HCT116 (cell line): Measurements from ENCODE around the gene MYRF. TPM values are rescaled to one million over a fixed set of nuclear protein-coding genes. Genes with fewer than 3 reads are reported as not detected.

Source experiments
- ATAC-seq: fragments of 200-7000 bp; cut with Tn5 transposase; 2 replicates; pipeline ENCODE4 v1.9.1; 2020; ENCODE audit warnings: mild to moderate bottlenecking, moderate library complexity
- BruUV-seq: library from RNA; stranded (reverse); fragments of 400-500 nt; replicated peaks from 2 replicates; lab custom pipeline; 2021; lab: Mats Ljungman, UMichigan
- CTCF ChIA-PET: fragments of 300-600 bp; sonication (Branson Sonifier 250); formaldehyde crosslinking; loops from one replicate; lab custom pipeline; 2021; ENCODE audit warnings: antibody characterized with exemption; lab: Charles Lee
- POLR2A ChIA-PET: fragments of 300-600, 350-600 bp; sonication (Branson Sonifier 250); formaldehyde crosslinking; loops from one replicate; lab custom pipeline; 2021; ENCODE audit warnings: antibody characterized with exemption; lab: Charles Lee
- RAD21 ChIA-PET, 2 experiments: fragments of 300-600 bp; sonication (Branson Sonifier 250); formaldehyde crosslinking; loops; one replicate each; lab custom pipeline; 2023; ENCODE audit warnings: low total read pairs in 2 of 2; ENCODE audit not compliant: uncharacterized antibody in 2 of 2, unreplicated experiment in 2 of 2, low non-redundant PET in 1 of 2; lab: Charles Lee
- DNase-seq: peaks from one replicate; pipeline ENCODE4 v3.0.0-alpha.2; 2010; ENCODE audit warnings: low read depth, low spot score
- H2AFZ ChIP-seq: fragments of 200-600 bp; shearing (Covaris generic), sonication (generic); 2 replicates; pipeline ENCODE4 v1.6.1; 2017; ENCODE audit warnings: low read depth, mixed run types, mixed read lengths, antibody characterized with exemption, low read length; ENCODE audit not compliant: poor library complexity, severe bottlenecking
- H3K27ac ChIP-seq: 2 replicates; pipeline ENCODE4 v1.5.1; 2012; ENCODE audit warnings: low read depth, low read length
- H3K27me3 ChIP-seq: fragments of 200-600 bp; sonication (generic); 2 replicates; pipeline ENCODE4 v1.6.1; 2016; ENCODE audit warnings: mixed run types, low read length, mixed read lengths; ENCODE audit not compliant: insufficient read depth
- H3K36me3 ChIP-seq, 2 experiments: fragments of 200-500 bp in 1 of 2; fragments of 200-600 bp in 1 of 2; sonication (Bioruptor generic) in 1 of 2; sonication (generic) in 1 of 2; 2 replicates each; pipeline versions ENCODE4 v1.5.1 to v1.6.1; 2014 to 2016; ENCODE audit warnings: low read length in 2 of 2, inconsistent platforms in 1 of 2, mixed read lengths in 1 of 2, mixed run types in 1 of 2; ENCODE audit not compliant: insufficient read depth in 2 of 2, control insufficient read depth in 1 of 2
- H3K4me1 ChIP-seq, 2 experiments: fragments of 200-600 bp in 1 of 2; sonication (generic) in 1 of 2; 2 replicates each; pipeline versions ENCODE4 v1.5.1 to v1.6.1; 2012 to 2017; ENCODE audit warnings: low read length in 2 of 2, inconsistent platforms in 1 of 2, mild to moderate bottlenecking in 1 of 2, mixed read lengths in 1 of 2, mixed run types in 1 of 2, moderate library complexity in 1 of 2; ENCODE audit not compliant: insufficient read depth in 2 of 2, control insufficient read depth in 1 of 2
- H3K4me2 ChIP-seq: fragments of 200-600 bp; sonication (generic); 2 replicates; pipeline ENCODE4 v1.6.1; 2017; ENCODE audit warnings: mixed run types, low read length, mixed read lengths
- H3K4me3 ChIP-seq, 2 experiments: fragments of 200-600 bp in 1 of 2; sonication (generic) in 1 of 2; replicated peaks in 1 of 2; 2 replicates each; pipeline ENCODE4 v1.5.1; 2011 to 2016; ENCODE audit warnings: low read length in 2 of 2, control low read depth in 1 of 2, low read depth in 1 of 2, mild to moderate bottlenecking in 1 of 2, mixed read lengths in 1 of 2, mixed run types in 1 of 2
- H3K79me2 ChIP-seq: fragments of 200-600 bp; sonication (generic); 2 replicates; pipeline ENCODE4 v1.6.1; 2017; ENCODE audit warnings: mild to moderate bottlenecking, mixed run types, low read length, moderate library complexity, mixed read lengths; ENCODE audit not compliant: insufficient read depth
- H3K9ac ChIP-seq: fragments of 200-600 bp; sonication (generic); 2 replicates; pipeline ENCODE4 v1.6.1; 2016; ENCODE audit warnings: low read length, mixed read lengths
- H3K9me2 ChIP-seq: fragments of 200-600 bp; sonication (generic), shearing (Covaris generic); 2 replicates; pipeline ENCODE4 v1.6.1; 2017; ENCODE audit warnings: mixed run types, mild to moderate bottlenecking, moderate library complexity; ENCODE audit not compliant: insufficient read depth
- H3K9me3 ChIP-seq, 2 experiments: fragments of 200-500 bp in 1 of 2; fragments of 200-600 bp in 1 of 2; sonication (Bioruptor generic) in 1 of 2; sonication (generic) in 1 of 2; 2 replicates each; pipeline ENCODE4 v1.6.1; 2014 to 2017; ENCODE audit warnings: low read length in 2 of 2, mixed read lengths in 2 of 2, inconsistent platforms in 1 of 2, low read depth in 1 of 2, mild to moderate bottlenecking in 1 of 2, mixed run types in 1 of 2, moderate library complexity in 1 of 2; ENCODE audit not compliant: control insufficient read depth in 1 of 2, insufficient read depth in 1 of 2
- H4K20me1 ChIP-seq: fragments of 200-600 bp; sonication (generic), shearing (Covaris generic); 2 replicates; pipeline ENCODE4 v1.6.1; 2017; ENCODE audit warnings: mixed run types, mild to moderate bottlenecking, moderate library complexity; ENCODE audit not compliant: insufficient read depth
- CBX3 ChIP-seq: IDR thresholded peaks from 2 replicates; pipeline ENCODE4 v1.6.1; 2012; ENCODE audit warnings: low read depth
- CEBPB ChIP-seq: IDR thresholded peaks from 2 replicates; pipeline ENCODE4 v1.6.1; 2012; ENCODE audit warnings: low read depth
- EGR1 ChIP-seq: IDR thresholded peaks from 2 replicates; pipeline ENCODE4 v1.6.1; 2012; ENCODE audit warnings: low read depth
- EZH2 ChIP-seq: fragments of 200-600 bp; sonication (generic); IDR thresholded peaks from 2 replicates; pipeline ENCODE4 v1.6.1; 2017; ENCODE audit warnings: antibody characterized with exemption, mixed run types
- EZH2phosphoT487 ChIP-seq: fragments of 200-600 bp; IDR thresholded peaks from 2 replicates; pipeline ENCODE4 v1.6.1; 2018; ENCODE audit warnings: antibody characterized with exemption, borderline replicate concordance
- FOSL1 ChIP-seq: IDR thresholded peaks from 2 replicates; pipeline ENCODE4 v1.6.1; 2012; ENCODE audit warnings: low read depth
- JUND ChIP-seq: IDR thresholded peaks from 2 replicates; pipeline ENCODE4 v1.6.1; 2012
- POLR2A ChIP-seq: IDR thresholded peaks from 2 replicates; pipeline ENCODE4 v1.7.0; 2011; ENCODE audit warnings: borderline replicate concordance; ENCODE audit not compliant: insufficient read depth, insufficient read length; ENCODE audit errors: extremely low read depth
- POLR2AphosphoS5 ChIP-seq: IDR thresholded peaks from 2 replicates; pipeline ENCODE4 v1.6.1; 2011; ENCODE audit warnings: mild to moderate bottlenecking, low read depth, low read length, moderate library complexity
- RAD21 ChIP-seq: IDR thresholded peaks from 2 replicates; pipeline ENCODE4 v1.6.1; 2012; ENCODE audit warnings: low read depth, mild to moderate bottlenecking
- SIN3A ChIP-seq: IDR thresholded peaks from 2 replicates; pipeline ENCODE4 v1.6.1; 2012; ENCODE audit warnings: low read depth
- SRF ChIP-seq: IDR thresholded peaks from 2 replicates; pipeline ENCODE4 v1.6.1; 2012; ENCODE audit warnings: low read depth
- ZFX ChIP-seq: fragments of 450-650 bp; IDR thresholded peaks from 2 replicates; pipeline ENCODE4 v1.6.1; 2017
- ZNF274 ChIP-seq: fragments of 200-500 bp; sonication (Bioruptor generic); IDR thresholded peaks from 2 replicates; pipeline ENCODE4 v1.6.1; 2014; ENCODE audit warnings: mild to moderate bottlenecking, low read depth, low read length, inconsistent platforms
- intact Hi-C: fragments of 100-400 bp; cut with micrococcal nuclease; formaldehyde crosslinking; loops from 2 replicates; pipeline ENCODE4 v1.10.0; 2022
- total RNA-seq: library from RNA; stranded (reverse); gene quantifications from one replicate; pipeline ENCODE4 v1.2.1, GENCODE V29; 2021; ENCODE audit not compliant: unreplicated experiment
- TF ChIP-seq, protein P1 (sequence below): IDR thresholded peaks from 2 replicates; pipeline ENCODE4 v1.6.1; 2012; ENCODE audit warnings: low read depth
- TF ChIP-seq, protein P2 (sequence below): IDR thresholded peaks from 2 replicates; pipeline ENCODE4 v1.6.1; 2011; ENCODE audit warnings: mild to moderate bottlenecking, low read length, moderate library complexity; ENCODE audit not compliant: insufficient replicate concordance; ENCODE audit errors: extremely low read depth

Gene MYRF
- total RNA-seq, 1 experiment from 2014 or later: 52.3 TPM

DNA sequence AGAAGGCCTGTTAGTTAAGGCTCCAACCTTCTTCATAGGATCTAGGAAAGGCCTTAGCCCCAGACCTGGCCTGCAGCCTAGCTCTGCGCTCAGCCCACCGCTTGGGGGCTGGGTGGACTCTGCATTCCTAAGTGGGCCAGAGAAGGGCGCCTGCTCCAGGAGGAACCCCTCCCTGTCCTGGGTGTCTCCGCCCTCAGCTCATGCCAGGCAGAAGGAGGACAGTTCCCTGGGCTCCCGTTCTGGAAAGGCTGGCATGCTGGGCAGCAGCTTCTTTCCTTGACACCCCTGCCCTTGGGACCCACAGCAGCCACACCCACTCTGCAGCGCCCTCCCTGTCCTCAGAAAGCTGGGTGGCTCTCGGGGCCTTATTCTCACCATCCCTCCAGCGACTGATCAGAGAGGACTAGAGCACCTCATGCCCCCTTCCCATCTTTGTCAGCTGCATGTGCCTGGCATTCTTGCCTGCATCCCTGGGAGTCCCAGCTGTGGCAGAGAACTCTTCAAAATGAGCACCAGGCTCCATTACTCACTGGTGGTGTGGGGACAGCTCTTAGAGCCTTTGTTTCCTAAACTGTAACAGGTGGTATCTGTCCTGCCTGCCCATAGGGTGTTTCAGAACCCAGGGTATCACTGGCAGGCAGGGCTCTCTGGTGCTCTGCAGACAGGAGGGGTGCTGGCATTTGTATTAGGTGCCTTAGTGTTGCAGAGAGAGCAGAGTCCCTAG, 20.3 kb upstream of the MYRF start:
- H2AFZ ChIP-seq: no peak overlapping the region
- POLR2A ChIA-PET: no interaction called here
- RAD21 ChIA-PET: no interaction called here
- no peaks in the 10 kb centered on the region for H3K79me2 ChIP-seq
- H3K27me3 ChIP-seq: 0 out of 2 replicates have a peak, but pooled peaks cover under 1% of the 10 kb centered on the region
- intact Hi-C loops: no loop called here
- H3K9me2 ChIP-seq: no peaks in the 10 kb centered on the region
- no peaks in the 10 kb centered on the region for H3K9me3 ChIP-seq
- no peak overlapping the region for H3K4me3 ChIP-seq
- TF ChIP-seq SRF (no peak), CBX3 (no peak), EZH2 (no peak), EGR1 (no peak), RAD21 (no peak), JUND (no peak)
- no peaks in the 10 kb centered on the region for H3K36me3 ChIP-seq
- H3K9ac ChIP-seq: no peak overlapping the region
- no peak overlapping the region for H3K27ac ChIP-seq
- BruUV-seq: no TSS peak
- DNase-seq: no peak
- H3K4me1 ChIP-seq: peaks cover 34 to 54% of the 10 kb centered on the region in 2 experiments
- CTCF ChIA-PET: interaction anchor here (0.8 to 1.8 kb wide), 3 partner anchors 61 to 286 kb away, joined by 3 to 16 read pairs (median 6); no protein-coding TSS in a partner anchor
- ATAC-seq: no peak
- no peaks in the 10 kb centered on the region for H4K20me1 ChIP-seq
- H3K4me2 ChIP-seq: no peak overlapping the region

DNA sequence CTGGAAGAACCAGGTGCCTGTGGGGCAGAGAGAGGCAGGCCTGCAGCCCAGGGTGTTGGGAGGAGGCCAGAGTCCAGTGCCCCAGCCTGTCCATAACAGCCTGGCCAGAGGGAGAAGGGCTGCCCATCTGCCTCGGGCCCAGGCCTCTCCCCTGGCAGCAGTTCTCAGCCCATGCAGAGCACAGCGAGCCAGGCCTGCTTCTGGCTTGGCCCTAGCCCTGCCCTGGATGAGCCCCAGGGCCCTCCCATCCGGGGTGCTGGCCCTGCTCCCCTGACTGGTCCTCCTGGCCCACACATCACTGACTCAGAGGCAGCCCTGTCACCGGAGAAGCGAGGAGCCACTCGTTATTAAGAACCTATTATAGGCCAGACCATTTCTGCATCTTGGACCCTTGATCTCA, 19.7 kb upstream of the MYRF start:
- ATAC-seq: no peak
- ChIA-PET RAD21 (interaction anchor here (0.6 to 1.4 kb wide), 3 partner anchors 65 to 94 kb away, joined by 5 to 10 read pairs (median 5); no protein-coding TSS in a partner anchor), CTCF (interaction anchor here (1.0 to 1.9 kb wide), 21 partner anchors 8 to 375 kb away, joined by 3 to 20 read pairs (median 6); no protein-coding TSS in a partner anchor), POLR2A (no interaction called here)
- intact Hi-C loops: loop anchor here (1.0 kb wide), 1 partner anchor 53 kb away; no protein-coding TSS in a partner anchor
- no peaks in the 10 kb centered on the region for H3K36me3 ChIP-seq
- H3K4me3 ChIP-seq: no peak overlapping the region
- no peak overlapping the region for H3K9ac ChIP-seq
- no peaks in the 10 kb centered on the region for H3K9me2 ChIP-seq
- no peaks in the 10 kb centered on the region for H3K9me3 ChIP-seq
- peaks cover 34 to 50% of the 10 kb centered on the region in 2 experiments for H3K4me1 ChIP-seq
- no peak overlapping the region for H2AFZ ChIP-seq
- BruUV-seq: no TSS peak
- H3K27ac ChIP-seq: no peak overlapping the region
- H3K4me2 ChIP-seq: no peak overlapping the region
- no peak for DNase-seq
- H4K20me1 ChIP-seq: no peaks in the 10 kb centered on the region
- no peaks in the 10 kb centered on the region for H3K27me3 ChIP-seq
- H3K79me2 ChIP-seq: no peaks in the 10 kb centered on the region
- TF ChIP-seq CEBPB (no peak), RAD21 (no peak), POLR2AphosphoS5 (no peak), SIN3A (no peak), ZFX (no peak), FOSL1 (no peak), ZNF274 (no peak), EZH2 (no peak), POLR2A (no peak), EGR1 (no peak), EZH2phosphoT487 (no peak)
- TF ChIP-seq, protein P1, sequence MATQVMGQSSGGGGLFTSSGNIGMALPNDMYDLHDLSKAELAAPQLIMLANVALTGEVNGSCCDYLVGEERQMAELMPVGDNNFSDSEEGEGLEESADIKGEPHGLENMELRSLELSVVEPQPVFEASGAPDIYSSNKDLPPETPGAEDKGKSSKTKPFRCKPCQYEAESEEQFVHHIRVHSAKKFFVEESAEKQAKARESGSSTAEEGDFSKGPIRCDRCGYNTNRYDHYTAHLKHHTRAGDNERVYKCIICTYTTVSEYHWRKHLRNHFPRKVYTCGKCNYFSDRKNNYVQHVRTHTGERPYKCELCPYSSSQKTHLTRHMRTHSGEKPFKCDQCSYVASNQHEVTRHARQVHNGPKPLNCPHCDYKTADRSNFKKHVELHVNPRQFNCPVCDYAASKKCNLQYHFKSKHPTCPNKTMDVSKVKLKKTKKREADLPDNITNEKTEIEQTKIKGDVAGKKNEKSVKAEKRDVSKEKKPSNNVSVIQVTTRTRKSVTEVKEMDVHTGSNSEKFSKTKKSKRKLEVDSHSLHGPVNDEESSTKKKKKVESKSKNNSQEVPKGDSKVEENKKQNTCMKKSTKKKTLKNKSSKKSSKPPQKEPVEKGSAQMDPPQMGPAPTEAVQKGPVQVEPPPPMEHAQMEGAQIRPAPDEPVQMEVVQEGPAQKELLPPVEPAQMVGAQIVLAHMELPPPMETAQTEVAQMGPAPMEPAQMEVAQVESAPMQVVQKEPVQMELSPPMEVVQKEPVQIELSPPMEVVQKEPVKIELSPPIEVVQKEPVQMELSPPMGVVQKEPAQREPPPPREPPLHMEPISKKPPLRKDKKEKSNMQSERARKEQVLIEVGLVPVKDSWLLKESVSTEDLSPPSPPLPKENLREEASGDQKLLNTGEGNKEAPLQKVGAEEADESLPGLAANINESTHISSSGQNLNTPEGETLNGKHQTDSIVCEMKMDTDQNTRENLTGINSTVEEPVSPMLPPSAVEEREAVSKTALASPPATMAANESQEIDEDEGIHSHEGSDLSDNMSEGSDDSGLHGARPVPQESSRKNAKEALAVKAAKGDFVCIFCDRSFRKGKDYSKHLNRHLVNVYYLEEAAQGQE: no peak
- TF ChIP-seq, protein P2, sequence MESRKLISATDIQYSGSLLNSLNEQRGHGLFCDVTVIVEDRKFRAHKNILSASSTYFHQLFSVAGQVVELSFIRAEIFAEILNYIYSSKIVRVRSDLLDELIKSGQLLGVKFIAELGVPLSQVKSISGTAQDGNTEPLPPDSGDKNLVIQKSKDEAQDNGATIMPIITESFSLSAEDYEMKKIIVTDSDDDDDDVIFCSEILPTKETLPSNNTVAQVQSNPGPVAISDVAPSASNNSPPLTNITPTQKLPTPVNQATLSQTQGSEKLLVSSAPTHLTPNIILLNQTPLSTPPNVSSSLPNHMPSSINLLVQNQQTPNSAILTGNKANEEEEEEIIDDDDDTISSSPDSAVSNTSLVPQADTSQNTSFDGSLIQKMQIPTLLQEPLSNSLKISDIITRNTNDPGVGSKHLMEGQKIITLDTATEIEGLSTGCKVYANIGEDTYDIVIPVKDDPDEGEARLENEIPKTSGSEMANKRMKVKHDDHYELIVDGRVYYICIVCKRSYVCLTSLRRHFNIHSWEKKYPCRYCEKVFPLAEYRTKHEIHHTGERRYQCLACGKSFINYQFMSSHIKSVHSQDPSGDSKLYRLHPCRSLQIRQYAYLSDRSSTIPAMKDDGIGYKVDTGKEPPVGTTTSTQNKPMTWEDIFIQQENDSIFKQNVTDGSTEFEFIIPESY: no peak
